ENCODE data around the gene HOXB1. TPM values are rescaled to one million over a fixed set of nuclear protein-coding genes. Genes with fewer than 3 reads are reported as not detected.

The HOXB1 gene
- total and polyA plus RNA-seq, 2 of the 8 experiments (the other 6 are each of a cell fraction or from before 2014, with no cell fraction given): not detected

- H2BK120ac ChIP-seq (replicated peaks; ENCODE audit: low read depth, low read length): no peak overlapping the region
- peaks cover 0 to 9% (median 4%) of the 10 kb centered on the region in 4 experiments; a peak in 4 of 7 replicates for H3K4me1 ChIP-seq (replicated peaks in 1 of 4; ENCODE audit: control insufficient read depth in 3 of 4, insufficient read depth in 4 of 4, low read length in 3 of 4)
- no peak overlapping the region for H3K4me3 ChIP-seq (ENCODE audit: extremely low read depth in 1 of 4, insufficient read depth in 2 of 4, low read depth in 3 of 4, low read length in 4 of 4)
- no peaks in the 10 kb centered on the region for H3K23me2 ChIP-seq (ENCODE audit: low read depth, low read length)
- H2BK20ac ChIP-seq (ENCODE audit: low read length): no peak overlapping the region
- TF ChIP-seq EZH2 (IDR thresholded peaks at IDR 0.05; ENCODE audit: low read depth, low read length, severe bottlenecking) (peak; percentile 74), SUZ12 (IDR thresholded peaks at IDR 0.05; ENCODE audit: low read length) (peak; percentile 5; the same call in 1 of the 2 replicates), CREB1 (IDR thresholded peaks at IDR 0.05) (no peak), RNF2 (IDR thresholded peaks at IDR 0.05; ENCODE audit: borderline replicate concordance, low read depth, low read length, missing control alignments, poor library complexity, severe bottlenecking) (peak; percentile 86)
- no peak overlapping the region for H2AK5ac ChIP-seq (ENCODE audit: low read depth, low read length)
- H3K27ac ChIP-seq (ENCODE audit: low read depth, low read length): no peak overlapping the region
- no peaks in the 10 kb centered on the region for H3K79me2 ChIP-seq (ENCODE audit: control insufficient read depth in 1 of 2, insufficient read depth in 2 of 2, low read length in 2 of 2)
- H3K4ac ChIP-seq (replicated peaks; ENCODE audit: insufficient read length, low read depth, low read length): no peak overlapping the region
- WGBS, 2 experiments (ENCODE audit: extremely low coverage in 1 of 2, insufficient coverage in 1 of 2, insufficient read length in 1 of 2, insufficient replicate concordance in 2 of 2, low coverage in 1 of 2, low lambda C conversion rate in 2 of 2, missing lambda C conversion rate in 1 of 2): 19% methylated on average over 13 of the region's 13 CpGs; no CpG with 5 or more reads in 1 of the 2 experiments
- ChIA-PET POLR2A (ENCODE audit: partially characterized antibody) (interaction anchor here (0.6 to 1.6 kb wide), 2 partner anchors 14 to 43 kb away, joined by 3 to 4 read pairs; no protein-coding TSS in a partner anchor), CTCF (ENCODE audit: partially characterized antibody) (interaction anchor here (0.9 to 4.0 kb wide), 7 partner anchors 9 to 78 kb away, joined by 4 to 18 read pairs (median 4); partner anchors contain the start of gene HOXB5)
- no peak overlapping the region for H3K14ac ChIP-seq (ENCODE audit: insufficient read length)
- H4K91ac ChIP-seq (replicated peaks; ENCODE audit: insufficient read length, low read length): no peak overlapping the region
- H3K18ac ChIP-seq (ENCODE audit: extremely low read depth, low read length): no peak overlapping the region
- H3K56ac ChIP-seq (replicated peaks; ENCODE audit: insufficient read length, low read depth, low read length): no peak overlapping the region
- no peak overlapping the region for H2AFZ ChIP-seq (ENCODE audit: low read length)
- DNase-seq (ENCODE audit: low read depth in 1 of 2, low spot score in 2 of 2) (no peak), FAIRE-seq (no peak)
- H2BK12ac ChIP-seq (ENCODE audit: low read depth, low read length): no peak overlapping the region
- H3K27me3 ChIP-seq (replicated peaks in 1 of 4; ENCODE audit: control insufficient read depth in 3 of 4, extremely low read depth in 1 of 4, insufficient read depth in 3 of 4, low read length in 3 of 4): peaks cover 98 to 100% (median 99%) of the 10 kb centered on the region in 4 experiments
- no peak overlapping the region for H3K4me2 ChIP-seq (ENCODE audit: insufficient read depth in 1 of 2, low read depth in 2 of 2, low read length in 2 of 2)
- no peaks in the 10 kb centered on the region for H3K79me1 ChIP-seq (ENCODE audit: low read depth, low read length)
- peaks cover 0 to 5% (median 0%) of the 10 kb centered on the region in 4 experiments; a peak in 1 of 8 replicates for H3K36me3 ChIP-seq (ENCODE audit: control insufficient read depth in 2 of 4, insufficient read depth in 4 of 4, low read length in 3 of 4)
- no peak overlapping the region for H3K23ac ChIP-seq (ENCODE audit: insufficient read length)
- no peak overlapping the region for H2BK15ac ChIP-seq (ENCODE audit: low read length)
- H4K8ac ChIP-seq (ENCODE audit: extremely low read depth, insufficient read depth, low read length): no peak overlapping the region
- H2BK5ac ChIP-seq (ENCODE audit: low read depth, low read length): no peak overlapping the region
- H3K9me3 ChIP-seq (ENCODE audit: insufficient read depth in 2 of 2, low read depth in 1 of 2, low read length in 1 of 2): no peaks in the 10 kb centered on the region
- no peak overlapping the region for H4K5ac ChIP-seq (ENCODE audit: insufficient read length, low read depth, low read length)
- H3K9ac ChIP-seq (replicated peaks in 1 of 4; ENCODE audit: extremely low read depth in 1 of 4, low read depth in 3 of 4, low read length in 3 of 4): no peak overlapping the region
- peaks cover 17 to 30% of the 10 kb centered on the region in 2 experiments for H4K20me1 ChIP-seq (replicated peaks in 1 of 2; ENCODE audit: control insufficient read depth in 1 of 2, insufficient read depth in 2 of 2, low read length in 2 of 2)
Measured at GRCh38 chr17:48558057-48558830, 27.4 kb upstream of the HOXB1 start.
